Lower leg skin (tissue), 3 donors: ENCODE data around the gene TRIM31.

Source experiments
- POLR2A ChIP-seq, 2 donors: fragments of 450-650 bp; IDR thresholded peaks; one replicate each; pipeline ENCODE4 v1.6.1; 2016 to 2017; ENCODE audit warnings: antibody characterized with exemption in 2 of 2, mild to moderate bottlenecking in 1 of 2, moderate library complexity in 1 of 2
- TF ChIP-seq, protein P1 (sequence below), 3 donors: fragments of 450-650 bp; IDR thresholded peaks; one replicate each; pipeline ENCODE4 v1.5.1; 2016; ENCODE audit warnings: antibody characterized with exemption in 3 of 3, mild to moderate bottlenecking in 3 of 3, moderate library complexity in 2 of 3

DNA sequence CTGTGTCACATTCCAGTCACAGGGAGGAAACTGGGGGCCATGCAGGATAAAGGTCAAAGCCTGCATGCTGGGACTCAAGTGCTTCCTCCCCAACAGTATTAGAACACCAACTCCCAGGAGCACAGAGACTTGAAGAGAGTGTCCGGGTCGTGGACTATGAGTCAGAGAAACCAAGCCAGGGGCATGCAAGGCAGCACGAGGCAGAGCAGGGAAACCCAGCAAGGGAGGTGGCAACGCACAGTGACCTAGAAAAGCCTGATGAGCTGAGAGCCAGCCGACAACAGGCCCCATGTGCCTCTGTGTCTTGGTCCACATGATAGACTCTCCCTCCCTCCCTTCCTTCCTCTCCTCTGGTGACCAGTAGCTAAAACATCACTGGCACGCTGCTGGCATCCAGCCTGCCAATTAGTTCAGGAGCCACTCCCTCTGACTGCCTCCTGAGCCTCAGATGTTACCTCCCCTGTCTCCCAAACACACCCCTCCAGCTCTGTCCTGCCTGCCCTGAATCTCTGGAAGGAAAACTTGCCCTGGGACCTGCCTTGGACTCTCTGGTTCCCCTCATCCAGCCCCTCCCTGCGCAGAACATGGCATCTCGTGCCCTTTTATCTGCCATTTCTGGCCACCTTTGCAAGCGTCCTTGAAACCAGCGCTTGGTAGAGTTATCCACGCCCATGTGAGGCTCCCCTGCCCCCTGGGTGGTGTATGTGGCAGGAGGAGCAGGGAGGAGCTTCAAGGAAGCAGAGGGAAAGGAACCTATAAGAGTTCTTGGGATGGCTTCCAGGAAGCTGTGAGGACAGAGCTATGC is 21.1 kb downstream of the TRIM31 start:
- TF ChIP-seq, protein P1, sequence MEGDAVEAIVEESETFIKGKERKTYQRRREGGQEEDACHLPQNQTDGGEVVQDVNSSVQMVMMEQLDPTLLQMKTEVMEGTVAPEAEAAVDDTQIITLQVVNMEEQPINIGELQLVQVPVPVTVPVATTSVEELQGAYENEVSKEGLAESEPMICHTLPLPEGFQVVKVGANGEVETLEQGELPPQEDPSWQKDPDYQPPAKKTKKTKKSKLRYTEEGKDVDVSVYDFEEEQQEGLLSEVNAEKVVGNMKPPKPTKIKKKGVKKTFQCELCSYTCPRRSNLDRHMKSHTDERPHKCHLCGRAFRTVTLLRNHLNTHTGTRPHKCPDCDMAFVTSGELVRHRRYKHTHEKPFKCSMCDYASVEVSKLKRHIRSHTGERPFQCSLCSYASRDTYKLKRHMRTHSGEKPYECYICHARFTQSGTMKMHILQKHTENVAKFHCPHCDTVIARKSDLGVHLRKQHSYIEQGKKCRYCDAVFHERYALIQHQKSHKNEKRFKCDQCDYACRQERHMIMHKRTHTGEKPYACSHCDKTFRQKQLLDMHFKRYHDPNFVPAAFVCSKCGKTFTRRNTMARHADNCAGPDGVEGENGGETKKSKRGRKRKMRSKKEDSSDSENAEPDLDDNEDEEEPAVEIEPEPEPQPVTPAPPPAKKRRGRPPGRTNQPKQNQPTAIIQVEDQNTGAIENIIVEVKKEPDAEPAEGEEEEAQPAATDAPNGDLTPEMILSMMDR (IDR thresholded peaks at IDR 0.05), result no peak
- TF ChIP-seq POLR2A (IDR thresholded peaks at IDR 0.05), result no peak
